K562 (cell line): ENCODE results near the gene BRD4. TPM values are rescaled to one million over a fixed set of nuclear protein-coding genes. Genes with fewer than 3 reads are reported as not detected.

ENCODE experiments used
- ATAC-seq: fragments of 200-7000 bp; cut with Tn5 transposase; 3 replicates; pipeline ENCODE4 v1.9.1; 2020; ENCODE audit warnings: moderate library complexity
- BruUV-seq: library from RNA; stranded (reverse); fragments of 400-500 nt; replicated peaks from 2 replicates; lab custom pipeline; 2021; lab: Mats Ljungman, UMichigan
- CTCF ChIA-PET: fragments of 300-600 bp; formaldehyde crosslinking; extraction: SDS; loops from one replicate; lab custom pipeline; 2021; ENCODE audit warnings: low intra/inter-chr PET ratio; lab: Yijun Ruan, JAX
- POLR2A ChIA-PET: fragments of 300-600, 350-650 bp; sonication (Branson Sonifier 250); formaldehyde crosslinking; extraction: SDS; loops from one replicate; lab custom pipeline; 2021; ENCODE audit warnings: antibody characterized with exemption, inconsistent platforms; lab: Yijun Ruan, JAX
- DNase-seq, 4 experiments: peaks; one replicate each; pipeline versions ENCODE4 v3.0.0 to v3.0.0-alpha.2; 2011 to 2018; ENCODE audit warnings: low spot score in 3 of 4, mixed read lengths in 3 of 4; ENCODE audit errors: extremely low read depth in 1 of 4
- FAIRE-seq: peaks from 2 replicates; lab custom pipeline; 2011; peaks lifted over from hg19 to GRCh38; lab: Jason Lieb, UNC
- H2AFZ ChIP-seq: 2 replicates; pipeline ENCODE4 v1.6.0; 2011; ENCODE audit warnings: low read depth, low read length, control low read depth, inconsistent platforms
- H3K27ac ChIP-seq: fragments of 200-600 bp; 3 replicates; pipeline ENCODE4 v1.8.0; 2011; ENCODE audit warnings: low read depth, mild to moderate bottlenecking, control low read depth, inconsistent platforms, low read length, moderate library complexity, mixed read lengths; ENCODE audit errors: extremely low read depth
- H3K27me3 ChIP-seq, 2 experiments: fragments of 300-600 bp in 1 of 2; 2 replicates in 1 of 2; 3 replicates in 1 of 2; pipeline versions ENCODE4 v1.6.0 to v1.8.0; 2011; ENCODE audit warnings: inconsistent platforms in 2 of 2, low read length in 2 of 2, mild to moderate bottlenecking in 1 of 2, mixed read lengths in 1 of 2, moderate library complexity in 1 of 2; ENCODE audit not compliant: control insufficient read depth in 2 of 2, insufficient read depth in 2 of 2
- H3K36me3 ChIP-seq: fragments of 300-600 bp; 3 replicates; pipeline ENCODE4 v1.8.0; 2011; ENCODE audit warnings: mild to moderate bottlenecking, low read length, inconsistent platforms; ENCODE audit not compliant: control insufficient read depth, insufficient read depth
- H3K4me1 ChIP-seq, 2 experiments: fragments of 200-600 bp in 1 of 2; replicated peaks in 1 of 2; 2 replicates in 1 of 2; 3 replicates in 1 of 2; pipeline versions ENCODE4 v1.5.1 to v1.8.0; 2011; ENCODE audit warnings: inconsistent platforms in 2 of 2, low read length in 2 of 2, mild to moderate bottlenecking in 1 of 2, mixed read lengths in 1 of 2, moderate library complexity in 1 of 2; ENCODE audit not compliant: control insufficient read depth in 2 of 2, insufficient read depth in 2 of 2
- H3K4me2 ChIP-seq: 2 replicates; pipeline ENCODE4 v1.6.1; 2011; ENCODE audit warnings: low read length, control low read depth, inconsistent platforms, mixed read lengths; ENCODE audit not compliant: insufficient read depth
- H3K4me3 ChIP-seq: fragments of 200-600 bp; sonication (generic), shearing (Covaris generic); 2 replicates; pipeline ENCODE4 v1.5.1; 2016; ENCODE audit warnings: control low read depth, inconsistent platforms
- H3K79me2 ChIP-seq: fragments of 200-600 bp; 3 replicates; pipeline ENCODE4 v1.8.0; 2011; ENCODE audit warnings: low read length, inconsistent platforms; ENCODE audit not compliant: control insufficient read depth, insufficient read depth
- H3K9ac ChIP-seq, 2 experiments: 2 replicates each; pipeline versions ENCODE4 v1.6.0 to v1.6.1; 2011; ENCODE audit warnings: low read depth in 2 of 2, low read length in 2 of 2, control low read depth in 1 of 2, inconsistent platforms in 1 of 2, mild to moderate bottlenecking in 1 of 2, mixed read lengths in 1 of 2; ENCODE audit not compliant: insufficient read depth in 1 of 2
- H3K9me1 ChIP-seq: one replicate; pipeline ENCODE4 v1.6.0; 2011; ENCODE audit warnings: inconsistent platforms, mild to moderate bottlenecking, low read length, moderate library complexity; ENCODE audit not compliant: control insufficient read depth, insufficient read depth
- H3K9me3 ChIP-seq: replicated peaks from 2 replicates; pipeline ENCODE4 v1.5.1; 2011; ENCODE audit warnings: low read depth, low read length, inconsistent platforms; ENCODE audit not compliant: control insufficient read depth, insufficient read depth
- H4K20me1 ChIP-seq: replicated peaks from 2 replicates; pipeline ENCODE4 v1.6.1; 2011; ENCODE audit warnings: low read length, inconsistent platforms, mixed read lengths; ENCODE audit not compliant: control insufficient read depth, insufficient read depth
- HMG20B ChIP-seq: fragments of 250-450 bp; sonication (Bioruptor Pico); IDR thresholded peaks from 2 replicates; pipeline ENCODE4 v1.5.0; 2021; ENCODE audit warnings: mild to moderate bottlenecking
- TFE3 ChIP-seq: fragments of 450-650 bp; formaldehyde crosslinking; IDR thresholded peaks from 2 replicates; pipeline ENCODE4 v1.4.0; 2020; ENCODE audit warnings: mild to moderate bottlenecking, mixed read lengths
- ZC3H11A ChIP-seq: IDR thresholded peaks from 2 replicates; pipeline ENCODE4 v1.6.1; 2012; ENCODE audit warnings: low read depth, low read length, improper control_type of control experiment
- ZNF23 ChIP-seq: fragments of 250-450 bp; sonication (Bioruptor Pico); IDR thresholded peaks from 2 replicates; pipeline ENCODE4 v1.4.0; 2020; ENCODE audit warnings: mild to moderate bottlenecking
- WGBS: fragments of 100-300 bp; shearing (Covaris generic); methylation state at CpG from one replicate; pipeline ENCODE4 v1.1.6; 2016; ENCODE audit warnings: low coverage, mixed read lengths; ENCODE audit not compliant: insufficient coverage; ENCODE audit errors: missing lambda C conversion rate; 5-methylcytosine and 5-hydroxymethylcytosine counted together
- in situ Hi-C: fragments of 300-500 bp; cut with MboI; formaldehyde crosslinking; loops from 4 replicates; pipeline ENCODE4 v1.15.0; 2018; ENCODE audit warnings: inconsistent platforms, mixed read lengths
- intact Hi-C: fragments of 100-400 bp; cut with micrococcal nuclease; formaldehyde crosslinking; loops from 2 replicates; pipeline ENCODE4 v1.14.2; 2022
- polyA plus RNA-seq, 8 experiments: library from polyadenylated mRNA; depleted of rRNA in 4 of 8; stranded (reverse) in 5 of 8; unstranded in 3 of 8; fragments of >200 nt; fragmentation: Nextera tagmentation in 2 of 8; fragmentation: Illumina TruSeq in 1 of 8; extraction: Ambion mirVana in 2 of 8; extraction: Trizol in 1 of 8; gene quantifications; 2 replicates each; pipeline versions ENCODE4 v1.2.1 to v1.2.3, GENCODE V29; 2011 to 2014; ENCODE audit warnings: inconsistent platforms in 1 of 8, missing spikeins in 1 of 8
- total RNA-seq, 7 experiments: library from RNA; depleted of rRNA in 6 of 7; stranded (reverse); fragments of >200 nt in 6 of 7; fragmentation: Illumina TruSeq in 2 of 7; extraction: Trizol in 2 of 7; gene quantifications; 2 replicates each; pipeline versions ENCODE4 v1.2.1 to v1.2.3, GENCODE V29; 2011 to 2021; ENCODE audit warnings: low replicate concordance in 1 of 7

The BRD4 gene
- total and polyA plus RNA-seq, 9 of the 15 experiments (the other 6 are each of a cell fraction or from before 2014, with no cell fraction given) = 1.8 to 105 (median 15.6) TPM

GRCh38 chr19:15296353-15296752 lies 36.0 kb downstream of the BRD4 start:
- Histone ChIP-seq H3K27me3 (no peaks in the 10 kb centered on the region), H3K9me1 (peaks cover 3% of the 10 kb centered on the region), H3K4me2 (no peak overlapping the region), H3K9ac (0 out of 4 replicates have a peak overlapping the region, but pooled peaks of 1 of the 2 experiments have one; percentile 19), H3K4me3 (no peak overlapping the region), H2AFZ (no peak overlapping the region), H3K27ac (peak overlapping the region; percentile 6; the same call in 1 of the 3 replicates), H4K20me1 (peaks cover 77% of the 10 kb centered on the region), H3K4me1 (peaks cover 7 to 75% of the 10 kb centered on the region in 2 experiments; a peak in 4 of 5 replicates), H3K36me3 (peaks cover 30% of the 10 kb centered on the region; the same call in 2 of the 3 replicates), H3K9me3 (no peaks in the 10 kb centered on the region), H3K79me2 (peaks cover 98% of the 10 kb centered on the region)
- BruUV-seq = no TSS peak
- intact Hi-C loops (no loop called here), in situ Hi-C loops (no loop called here)
- CTCF ChIA-PET = no interaction called here
- ATAC-seq (no peak), DNase-seq (no peak), FAIRE-seq (no peak)
- TF ChIP-seq ZC3H11A = no peak
- TF ChIP-seq ZNF23 = no peak
- TF ChIP-seq HMG20B (CRISPR knock-in tag) = no peak
- no peak for TF ChIP-seq TFE3 (CRISPR knock-in tag)
- WGBS = 94% methylated on average over 7 of the region's 10 CpGs
- POLR2A ChIA-PET = interaction anchor here (1.0 to 6.8 kb wide), 2 partner anchors 7 to 13 kb away, joined by 3 to 34 read pairs; no protein-coding TSS in a partner anchor
